Astrocyte (in vitro differentiated cells and primary cell): ENCODE data around the gene HEXD. TPM values are rescaled to one million over a fixed set of nuclear protein-coding genes. Genes with fewer than 3 reads are reported as not detected.

Experiments used
- DNase-seq: peaks from one replicate; pipeline ENCODE4 v3.0.0-alpha.2; 2010; ENCODE audit warnings: low read depth
- FAIRE-seq: peaks from 2 replicates; lab custom pipeline; 2011; peaks lifted over from hg19 to GRCh38; lab: Jason Lieb, UNC
- H2AFZ ChIP-seq: 2 replicates; pipeline ENCODE4 v1.6.0; 2012; ENCODE audit warnings: low read depth, low read length, inconsistent platforms
- H3K27ac ChIP-seq: 2 replicates; pipeline ENCODE4 v1.5.1; 2011; ENCODE audit warnings: low read depth, low read length, inconsistent platforms
- H3K27me3 ChIP-seq: 2 replicates; pipeline ENCODE4 v1.6.0; 2011; ENCODE audit warnings: low read length, inconsistent platforms; ENCODE audit not compliant: insufficient read depth
- H3K36me3 ChIP-seq: 2 replicates; pipeline ENCODE4 v1.5.1; 2011; ENCODE audit warnings: low read length, inconsistent platforms; ENCODE audit not compliant: insufficient read depth
- H3K4me1 ChIP-seq: 2 replicates; pipeline ENCODE4 v1.5.1; 2011; ENCODE audit warnings: low read length, inconsistent platforms; ENCODE audit not compliant: insufficient read depth
- H3K4me2 ChIP-seq: 2 replicates; pipeline ENCODE4 v1.6.0; 2012; ENCODE audit warnings: low read length, inconsistent platforms
- H3K4me3 ChIP-seq: 2 replicates; pipeline ENCODE4 v1.5.1; 2011; ENCODE audit warnings: low read depth, mild to moderate bottlenecking, low read length, inconsistent platforms; ENCODE audit not compliant: insufficient read depth
- H3K79me2 ChIP-seq: 2 replicates; pipeline ENCODE4 v1.6.0; 2012; ENCODE audit warnings: mild to moderate bottlenecking, low read length, inconsistent platforms; ENCODE audit not compliant: insufficient read depth
- H3K9ac ChIP-seq: 2 replicates; pipeline ENCODE4 v1.6.0; 2012; ENCODE audit warnings: mild to moderate bottlenecking, low read length, inconsistent platforms
- H3K9me3 ChIP-seq: 2 replicates; pipeline ENCODE4 v1.5.1; 2012; ENCODE audit warnings: low read depth, mild to moderate bottlenecking, low read length, inconsistent platforms; ENCODE audit not compliant: insufficient read depth
- H4K20me1 ChIP-seq: 2 replicates; pipeline ENCODE4 v1.6.0; 2012; ENCODE audit warnings: low read length, inconsistent platforms; ENCODE audit not compliant: insufficient read depth
- H3K27ac Mint-ChIP-seq: one replicate; pipeline ENCODE4 v1.8.0; 2021; ENCODE audit warnings: mild to moderate bottlenecking, mixed read lengths; ENCODE audit not compliant: unreplicated experiment
- H3K27me3 Mint-ChIP-seq: one replicate; pipeline ENCODE4 v1.8.0; 2021; ENCODE audit warnings: low read depth, mixed read lengths; ENCODE audit not compliant: unreplicated experiment
- H3K36me3 Mint-ChIP-seq: one replicate; pipeline ENCODE4 v1.8.0; 2021; ENCODE audit warnings: low read depth, mixed read lengths; ENCODE audit not compliant: unreplicated experiment
- H3K4me1 Mint-ChIP-seq: one replicate; pipeline ENCODE4 v1.8.0; 2021; ENCODE audit warnings: low read depth, mixed read lengths; ENCODE audit not compliant: unreplicated experiment
- H3K4me3 Mint-ChIP-seq: one replicate; pipeline ENCODE4 v1.8.0; 2021; ENCODE audit warnings: mild to moderate bottlenecking, moderate library complexity, mixed read lengths; ENCODE audit not compliant: unreplicated experiment
- H3K9me3 Mint-ChIP-seq: one replicate; pipeline ENCODE4 v1.8.0; 2021; ENCODE audit warnings: mild to moderate bottlenecking, mixed read lengths; ENCODE audit not compliant: unreplicated experiment
- CTCF ChIP-seq: IDR thresholded peaks from 2 replicates; pipeline ENCODE4 v1.5.1; 2011; ENCODE audit warnings: low read depth, mild to moderate bottlenecking, inconsistent platforms, low read length, moderate library complexity; ENCODE audit not compliant: insufficient read depth
- EZH2 ChIP-seq: IDR thresholded peaks from 2 replicates; pipeline ENCODE4 v1.6.1; 2012; ENCODE audit warnings: mild to moderate bottlenecking, low read length, inconsistent platforms; ENCODE audit not compliant: insufficient read depth
- total RNA-seq: library from RNA; stranded (reverse); gene quantifications from 2 replicates; pipeline ENCODE4 v1.2.1, GENCODE V29; 2021

The HEXD gene
- total RNA-seq, 1 donor from 2014 or later: 11.1 TPM

GRCh38 chr17:82480318-82480717 is 62.2 kb downstream of the HEXD start:
- FAIRE-seq (no peak), DNase-seq (no peak)
- Histone ChIP-seq H3K4me2 (no peak overlapping the region), H4K20me1 (no peaks in the 10 kb centered on the region), H2AFZ (no peak overlapping the region), H3K79me2 (no peaks in the 10 kb centered on the region), H3K4me3 (no peak overlapping the region), H3K4me1 (peaks cover 3% of the 10 kb centered on the region), H3K27ac (no peak overlapping the region), H3K27me3 (no peaks in the 10 kb centered on the region), H3K36me3 (peaks cover 11% of the 10 kb centered on the region), H3K9me3 (no peaks in the 10 kb centered on the region), H3K9ac (no peak overlapping the region)
- no peak for TF ChIP-seq CTCF
- TF ChIP-seq EZH2: no peak
- Mint-ChIP-seq H3K4me1 (peaks cover 12% of the 10 kb centered on the region), H3K27me3 (no peaks in the 10 kb centered on the region), H3K9me3 (no peaks in the 10 kb centered on the region), H3K36me3 (peaks cover 8% of the 10 kb centered on the region), H3K4me3 (no peak overlapping the region), H3K27ac (no peak overlapping the region)

- H3K27me3 Mint-ChIP-seq: no peaks in the 10 kb centered on the region
- no peak for TF ChIP-seq CTCF
- no peak for TF ChIP-seq EZH2
- peaks cover 15% of the 10 kb centered on the region for H3K36me3 Mint-ChIP-seq
- no peak for FAIRE-seq
- H3K27ac Mint-ChIP-seq: no peak overlapping the region
- Histone ChIP-seq H3K4me1 (no peaks in the 10 kb centered on the region), H3K9ac (no peak overlapping the region), H2AFZ (no peak overlapping the region), H4K20me1 (no peaks in the 10 kb centered on the region), H3K4me3 (no peak overlapping the region), H3K9me3 (no peaks in the 10 kb centered on the region), H3K27ac (no peak overlapping the region), H3K36me3 (peaks cover 14% of the 10 kb centered on the region), H3K4me2 (no peak overlapping the region), H3K79me2 (no peaks in the 10 kb centered on the region), H3K27me3 (no peaks in the 10 kb centered on the region)
- H3K4me3 Mint-ChIP-seq: no peak overlapping the region
- no peaks in the 10 kb centered on the region for H3K9me3 Mint-ChIP-seq
- peaks cover under 1% of the 10 kb centered on the region for H3K4me1 Mint-ChIP-seq
- no peak for DNase-seq
Measured at GRCh38 chr17:82483204-82483660, 65.1 kb downstream of the HEXD start.

GRCh38 chr17:82483836-82484235 is 65.7 kb downstream of the HEXD start:
- Mint-ChIP-seq H3K27me3 (no peaks in the 10 kb centered on the region), H3K9me3 (no peaks in the 10 kb centered on the region), H3K27ac (no peak overlapping the region), H3K4me1 (no peaks in the 10 kb centered on the region), H3K36me3 (peaks cover 15% of the 10 kb centered on the region), H3K4me3 (no peak overlapping the region)
- H3K4me1 ChIP-seq: no peaks in the 10 kb centered on the region
- no peaks in the 10 kb centered on the region for H3K27me3 ChIP-seq
- no peak overlapping the region for H3K27ac ChIP-seq
- H2AFZ ChIP-seq: no peak overlapping the region
- no peak overlapping the region for H3K4me2 ChIP-seq
- H3K9ac ChIP-seq: no peak overlapping the region
- FAIRE-seq: no peak
- DNase-seq: no peak
- H4K20me1 ChIP-seq: no peaks in the 10 kb centered on the region
- no peaks in the 10 kb centered on the region for H3K9me3 ChIP-seq
- peaks cover 14% of the 10 kb centered on the region for H3K36me3 ChIP-seq
- TF ChIP-seq EZH2: no peak
- TF ChIP-seq CTCF: no peak
- H3K79me2 ChIP-seq: no peaks in the 10 kb centered on the region
- no peak overlapping the region for H3K4me3 ChIP-seq
